CD4-positive, alpha-beta T cell (primary cell): Measurements from ENCODE around the gene RNF152. TPM values are rescaled to one million over a fixed set of nuclear protein-coding genes. Genes with fewer than 3 reads are reported as not detected.

Experiments
- ATAC-seq: fragments of 200-7000 bp; cut with Tn5 transposase; one replicate; pipeline ENCODE4 v1.10.0; 2022; ENCODE audit warnings: mild to moderate bottlenecking; ENCODE audit not compliant: poor library complexity
- CTCF ChIA-PET: fragments of 350-600 bp; sonication (Branson Sonifier 250); formaldehyde crosslinking; loops from one replicate; lab custom pipeline; 2021; ENCODE audit warnings: antibody characterized with exemption, inconsistent platforms; lab: Charles Lee
- POLR2A ChIA-PET: fragments of 350-600 bp; sonication (Branson Sonifier 250); formaldehyde crosslinking; loops from one replicate; lab custom pipeline; 2021; ENCODE audit warnings: antibody characterized with exemption, inconsistent platforms; lab: Charles Lee
- DNase-seq, 14 experiments: peaks; one replicate each; pipeline ENCODE4 v3.0.0-alpha.2; 2013 to 2020; ENCODE audit warnings: mixed read lengths in 2 of 14
- H3K27ac ChIP-seq, 2 donors: one replicate each; pipeline versions ENCODE4 v1.5.1 to v1.7.0; 2013; ENCODE audit warnings: low read length in 2 of 2, low read depth in 1 of 2, mild to moderate bottlenecking in 1 of 2
- H3K27me3 ChIP-seq, 2 experiments: 1 replicate in 1 of 2; 2 replicates in 1 of 2; pipeline versions ENCODE4 v1.6.1 to v1.7.0; 2013; ENCODE audit warnings: low read length in 2 of 2, control low read depth in 1 of 2, mild to moderate bottlenecking in 1 of 2, moderate library complexity in 1 of 2; ENCODE audit not compliant: insufficient read depth in 2 of 2, control insufficient read depth in 1 of 2
- H3K36me3 ChIP-seq: one replicate; pipeline ENCODE4 v1.6.1; 2013; ENCODE audit warnings: low read length, control low read depth; ENCODE audit not compliant: insufficient read depth
- H3K4me1 ChIP-seq: one replicate; pipeline ENCODE4 v1.6.1; 2013; ENCODE audit warnings: low read length, control low read depth; ENCODE audit not compliant: insufficient read depth
- H3K4me3 ChIP-seq: one replicate; pipeline ENCODE4 v1.5.1; 2013; ENCODE audit warnings: mild to moderate bottlenecking, low read length, moderate library complexity
- H3K9me3 ChIP-seq, 2 experiments: 1 replicate in 1 of 2; 2 replicates in 1 of 2; pipeline versions ENCODE4 v1.6.1 to v1.7.0; 2013; ENCODE audit warnings: low read length in 2 of 2, mild to moderate bottlenecking in 2 of 2, control low read depth in 1 of 2, moderate library complexity in 1 of 2; ENCODE audit not compliant: control insufficient read depth in 1 of 2, insufficient read depth in 1 of 2
- H3K27ac Mint-ChIP-seq: one replicate; pipeline ENCODE4 v1.8.0; 2020; ENCODE audit warnings: mixed read lengths
- H3K27me3 Mint-ChIP-seq: one replicate; pipeline ENCODE4 v1.8.0; 2021; ENCODE audit warnings: mixed read lengths
- H3K36me3 Mint-ChIP-seq: one replicate; pipeline ENCODE4 v1.8.0; 2021; ENCODE audit warnings: low read depth, mixed read lengths
- H3K4me1 Mint-ChIP-seq: one replicate; pipeline ENCODE4 v1.8.0; 2021; ENCODE audit warnings: low read depth, mixed read lengths
- H3K4me3 Mint-ChIP-seq: one replicate; pipeline ENCODE4 v1.8.0; 2020; ENCODE audit warnings: mild to moderate bottlenecking, mixed read lengths
- H3K9me3 Mint-ChIP-seq: one replicate; pipeline ENCODE4 v1.8.0; 2020; ENCODE audit warnings: mixed read lengths
- intact Hi-C, 2 experiments: fragments of 100-400 bp; cut with DNase I in 1 of 2; cut with micrococcal nuclease in 1 of 2; formaldehyde crosslinking; loops; one replicate each; pipeline versions ENCODE4 v1.15.1 to v1.9.0; 2023 to 2025; cut with DNase I, micrococcal nuclease
- total RNA-seq, 174 experiments: library from RNA in 2 of 174; stranded (reverse) in 2 of 174; gene quantifications; one replicate each; pipeline ENCODE4 v1.2.3 and lab custom pipeline; 2021 to 2026
- TF ChIP-seq, protein P1 (sequence below): fragments of 200-600 bp; IDR thresholded peaks from one replicate; pipeline ENCODE4 v1.8.0; 2022; ENCODE audit warnings: antibody characterized with exemption, mild to moderate bottlenecking

RNF152 gene
- total RNA-seq, 2 experiments from 2014 or later: 0.60 to 1.0 TPM

- Mint-ChIP-seq H3K27ac (no peak overlapping the region), H3K9me3 (no peaks in the 10 kb centered on the region), H3K4me3 (no peak overlapping the region), H3K4me1 (no peaks in the 10 kb centered on the region), H3K36me3 (no peaks in the 10 kb centered on the region), H3K27me3 (peaks cover 23% of the 10 kb centered on the region)
- Histone ChIP-seq H3K9me3 (no peaks in the 10 kb centered on the region), H3K36me3 (no peaks in the 10 kb centered on the region), H3K4me1 (no peaks in the 10 kb centered on the region), H3K4me3 (no peak overlapping the region), H3K27me3 (peaks cover 0 to 2% of the 10 kb centered on the region in 2 experiments), H3K27ac (no peak overlapping the region)
- TF ChIP-seq, protein P1, sequence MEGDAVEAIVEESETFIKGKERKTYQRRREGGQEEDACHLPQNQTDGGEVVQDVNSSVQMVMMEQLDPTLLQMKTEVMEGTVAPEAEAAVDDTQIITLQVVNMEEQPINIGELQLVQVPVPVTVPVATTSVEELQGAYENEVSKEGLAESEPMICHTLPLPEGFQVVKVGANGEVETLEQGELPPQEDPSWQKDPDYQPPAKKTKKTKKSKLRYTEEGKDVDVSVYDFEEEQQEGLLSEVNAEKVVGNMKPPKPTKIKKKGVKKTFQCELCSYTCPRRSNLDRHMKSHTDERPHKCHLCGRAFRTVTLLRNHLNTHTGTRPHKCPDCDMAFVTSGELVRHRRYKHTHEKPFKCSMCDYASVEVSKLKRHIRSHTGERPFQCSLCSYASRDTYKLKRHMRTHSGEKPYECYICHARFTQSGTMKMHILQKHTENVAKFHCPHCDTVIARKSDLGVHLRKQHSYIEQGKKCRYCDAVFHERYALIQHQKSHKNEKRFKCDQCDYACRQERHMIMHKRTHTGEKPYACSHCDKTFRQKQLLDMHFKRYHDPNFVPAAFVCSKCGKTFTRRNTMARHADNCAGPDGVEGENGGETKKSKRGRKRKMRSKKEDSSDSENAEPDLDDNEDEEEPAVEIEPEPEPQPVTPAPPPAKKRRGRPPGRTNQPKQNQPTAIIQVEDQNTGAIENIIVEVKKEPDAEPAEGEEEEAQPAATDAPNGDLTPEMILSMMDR: no peak
- intact Hi-C loops: no loop called here
- CTCF ChIA-PET: no interaction called here
- no peak for DNase-seq
- POLR2A ChIA-PET: no interaction called here
- no peak for ATAC-seq
Measured at GRCh38 chr18:61847164-61847791, 45.5 kb downstream of the RNF152 start.

GRCh38 chr18:61845197-61845596 is 47.6 kb downstream of the RNF152 start:
- Mint-ChIP-seq H3K9me3 (no peaks in the 10 kb centered on the region), H3K27me3 (peaks cover 23% of the 10 kb centered on the region), H3K4me3 (no peak overlapping the region), H3K4me1 (no peaks in the 10 kb centered on the region), H3K36me3 (no peaks in the 10 kb centered on the region), H3K27ac (no peak overlapping the region)
- H3K4me3 ChIP-seq: no peak overlapping the region
- TF ChIP-seq, protein P1: no peak
- ChIA-PET POLR2A (no interaction called here), CTCF (no interaction called here)
- no peak overlapping the region for H3K27ac ChIP-seq
- peaks cover 0 to 2% of the 10 kb centered on the region in 2 experiments for H3K27me3 ChIP-seq
- no peaks in the 10 kb centered on the region for H3K9me3 ChIP-seq
- DNase-seq (no peak), ATAC-seq (no peak)
- intact Hi-C loops: no loop called here
- H3K4me1 ChIP-seq: no peaks in the 10 kb centered on the region
- no peaks in the 10 kb centered on the region for H3K36me3 ChIP-seq

GRCh38 chr18:61844726-61845125 is 48.1 kb downstream of the RNF152 start:
- Histone ChIP-seq H3K27ac (no peak overlapping the region), H3K9me3 (no peaks in the 10 kb centered on the region), H3K27me3 (peaks cover 0 to 2% of the 10 kb centered on the region in 2 experiments), H3K36me3 (no peaks in the 10 kb centered on the region), H3K4me3 (no peak overlapping the region), H3K4me1 (no peaks in the 10 kb centered on the region)
- ATAC-seq: no peak
- DNase-seq: no peak
- no peaks in the 10 kb centered on the region for H3K36me3 Mint-ChIP-seq
- POLR2A ChIA-PET: no interaction called here
- TF ChIP-seq, protein P1: no peak
- H3K4me1 Mint-ChIP-seq: no peaks in the 10 kb centered on the region
- H3K27ac Mint-ChIP-seq: no peak overlapping the region
- CTCF ChIA-PET: no interaction called here
- H3K27me3 Mint-ChIP-seq: peaks cover 23% of the 10 kb centered on the region
- intact Hi-C loops: no loop called here
- no peak overlapping the region for H3K4me3 Mint-ChIP-seq
- H3K9me3 Mint-ChIP-seq: no peaks in the 10 kb centered on the region
